NCI-H2227 treated with DMSO at 0.1 percent for 48 hours (cell line): Measurements from ENCODE around the gene MCAT.

ENCODE experiments used
- DNase-seq: peaks from one replicate; lab custom pipeline; 2025; lab: John Stamatoyannopoulos, UW

The MCAT gene

GRCh38 chr22:43172191-43172590 is 29.0 kb upstream of the MCAT start:
- DNase-seq, result no peak

GRCh38 chr22:43171607-43172006 is 28.4 kb upstream of the MCAT start:
- no peak for DNase-seq

GRCh38 chr22:43171019-43171491 is 27.9 kb upstream of the MCAT start:
- DNase-seq, result no peak

GRCh38 chr22:43170131-43170480 is 26.9 kb upstream of the MCAT start:
- DNase-seq, result no peak

- DNase-seq, result no peak
Observed at GRCh38 chr22:43169310-43170130, 26.3 kb upstream of the MCAT start.

- no peak for DNase-seq
Observed at GRCh38 chr22:43168471-43169309, 25.5 kb upstream of the MCAT start.

- no peak for DNase-seq
Observed at GRCh38 chr22:43167001-43167589, 23.9 kb upstream of the MCAT start.

GRCh38 chr22:43166132-43166930 is 23.1 kb upstream of the MCAT start:
- DNase-seq, result no peak

- no peak for DNase-seq
Observed at GRCh38 chr22:43164636-43165035, 21.4 kb upstream of the MCAT start.

- no peak for DNase-seq
Observed at GRCh38 chr22:43163241-43163795, 20.1 kb upstream of the MCAT start.

- no peak for DNase-seq
Observed at GRCh38 chr22:43162412-43163150, 19.4 kb upstream of the MCAT start.

- no peak for DNase-seq
Observed at GRCh38 chr22:43160497-43161126, 17.4 kb upstream of the MCAT start.

GRCh38 chr22:43159484-43160178 is 16.4 kb upstream of the MCAT start:
- DNase-seq, result no peak

GRCh38 chr22:43158778-43159483 is 15.7 kb upstream of the MCAT start:
- DNase-seq, result no peak

GRCh38 chr22:43157874-43158546 is 14.8 kb upstream of the MCAT start:
- no peak for DNase-seq

GRCh38 chr22:43156413-43156812 is 13.2 kb upstream of the MCAT start:
- DNase-seq, result no peak

GRCh38 chr22:43155789-43156188 is 12.6 kb upstream of the MCAT start:
- DNase-seq, result no peak

- DNase-seq, result no peak
Observed at GRCh38 chr22:43154887-43155536, 11.8 kb upstream of the MCAT start.
